ENCODE results near the gene INAFM1.
A peak's percentile ranks its signal among the peaks of the same experiment; 100 is the strongest.

The INAFM1 gene

DNA sequence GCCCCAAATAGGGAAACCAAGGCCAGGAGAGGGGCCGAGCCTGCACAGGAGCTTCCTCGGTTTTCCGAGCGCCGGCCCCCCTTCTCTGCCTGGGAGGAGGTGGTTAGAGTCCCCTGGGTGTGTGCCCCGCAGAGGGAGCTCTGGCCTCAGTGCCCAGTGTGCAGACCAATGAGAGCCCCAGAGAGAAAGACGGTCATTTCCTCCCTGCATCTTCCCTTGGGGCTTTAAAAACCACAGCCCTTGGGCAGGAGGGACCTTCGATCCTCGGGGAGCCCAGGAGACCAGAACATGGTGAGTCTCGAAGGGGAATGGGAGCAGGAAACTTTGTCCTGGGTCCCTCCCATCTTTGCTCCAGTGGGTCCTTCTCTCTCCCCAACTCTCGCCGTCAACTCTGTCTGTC, 34.9 kb downstream of the INAFM1 start, which contains the start of gene C5AR1:
C5AR1 (plus strand) TSS at position 254 of the 400 bp plus-strand sequence; CDS start at position 289, 35 bp downstream.
- no peak for DNase-seq (ENCODE audit: low read depth in 3 of 3)

DNA sequence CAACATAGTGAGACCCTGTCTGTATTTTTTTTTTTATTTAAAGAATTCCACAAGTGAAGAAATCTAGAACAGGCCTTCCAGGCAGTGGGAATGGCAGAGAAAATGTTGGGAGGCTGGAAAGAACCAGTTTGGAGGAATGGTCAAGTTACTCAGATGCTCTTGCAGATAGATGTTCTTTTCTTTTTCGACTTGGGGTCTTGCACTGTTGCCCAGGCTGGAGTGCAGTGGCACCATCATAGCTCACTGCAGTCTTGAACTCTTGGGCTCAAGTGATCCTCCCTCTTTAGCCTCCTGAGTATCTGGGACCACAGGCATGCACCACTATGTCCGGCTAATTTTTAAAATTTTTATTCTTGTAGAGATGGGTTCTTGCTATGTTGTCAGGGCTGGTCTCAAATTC, 35.6 kb downstream of the INAFM1 start:
- DNase-seq (ENCODE audit: low read depth in 3 of 3), result no peak

GRCh38 chr19:47310819-47311218, 36.1 kb downstream of the INAFM1 start:
- DNase-seq (ENCODE audit: low read depth in 3 of 3), result no peak

DNA sequence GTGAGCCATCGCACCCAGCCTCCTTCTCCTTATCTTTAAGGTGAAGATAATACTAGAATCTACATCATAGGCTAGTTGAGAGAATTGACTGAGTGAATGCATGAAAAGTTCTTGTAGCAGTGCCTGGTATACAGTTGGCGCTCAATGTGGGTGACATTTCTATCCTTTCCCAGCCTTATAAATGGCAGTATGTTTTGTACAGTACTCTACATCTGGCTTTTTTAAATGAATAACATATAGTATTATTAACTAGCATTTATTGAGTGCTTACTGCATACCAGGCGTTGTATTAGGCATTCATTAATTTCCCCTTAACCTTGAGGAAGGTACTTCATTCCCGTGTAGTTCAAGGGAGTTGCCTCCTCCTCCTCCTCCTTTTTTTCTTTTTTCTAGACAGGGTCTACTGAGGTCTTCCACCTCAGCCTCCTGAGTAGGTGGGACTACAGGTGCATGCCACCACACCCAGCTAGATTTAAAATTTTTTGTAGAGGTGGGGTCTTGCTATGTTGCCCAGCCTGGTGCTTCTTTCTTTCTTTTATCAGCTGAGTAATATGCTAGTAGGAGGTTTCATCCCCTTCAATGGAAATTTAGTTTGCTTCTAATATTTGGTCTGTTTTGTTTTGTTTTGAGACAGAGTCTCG, 37.8 kb downstream of the INAFM1 start:
- DNase-seq (ENCODE audit: low read depth in 3 of 3), result no peak

- no peak for DNase-seq (ENCODE audit: low read depth in 3 of 3)
Measured at GRCh38 chr19:47313754-47314295, 39.1 kb downstream of the INAFM1 start.

DNA sequence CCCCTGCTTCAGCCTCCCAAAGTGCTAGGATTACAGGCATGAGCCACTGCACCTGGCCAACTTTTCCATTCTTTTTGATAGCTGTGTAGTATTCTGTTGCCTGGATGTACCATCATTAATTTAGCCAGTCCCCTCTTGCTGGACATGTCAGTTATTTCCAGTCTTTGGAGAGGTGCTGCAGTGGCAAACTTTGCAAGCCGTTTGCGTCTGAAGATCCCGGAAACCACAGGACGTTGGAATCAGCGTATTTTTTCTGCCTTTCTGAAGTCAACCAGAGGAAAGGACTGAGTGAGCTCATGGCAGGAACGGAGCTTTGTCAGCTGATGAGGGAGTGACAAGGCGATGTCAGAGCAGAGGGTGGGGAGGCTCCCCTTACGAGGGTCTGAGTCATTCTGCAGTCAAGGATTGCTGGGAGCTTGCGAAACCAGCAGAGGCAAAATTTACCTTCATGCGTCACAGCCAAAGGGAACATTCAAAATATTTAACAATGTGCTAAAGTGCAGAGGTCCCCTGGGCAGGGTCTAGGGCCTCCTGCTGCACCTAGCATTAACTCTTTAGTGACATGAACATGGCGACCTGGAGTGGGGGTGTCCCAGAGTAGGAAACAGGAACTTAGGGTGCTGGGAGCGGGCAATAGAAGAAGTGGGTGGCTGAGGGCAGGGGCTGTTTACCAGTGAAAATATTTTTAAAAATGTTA, 40.6 kb downstream of the INAFM1 start:
- peak in 1 of 3 experiments; percentile 7 for DNase-seq (ENCODE audit: low read depth in 3 of 3)

DNA sequence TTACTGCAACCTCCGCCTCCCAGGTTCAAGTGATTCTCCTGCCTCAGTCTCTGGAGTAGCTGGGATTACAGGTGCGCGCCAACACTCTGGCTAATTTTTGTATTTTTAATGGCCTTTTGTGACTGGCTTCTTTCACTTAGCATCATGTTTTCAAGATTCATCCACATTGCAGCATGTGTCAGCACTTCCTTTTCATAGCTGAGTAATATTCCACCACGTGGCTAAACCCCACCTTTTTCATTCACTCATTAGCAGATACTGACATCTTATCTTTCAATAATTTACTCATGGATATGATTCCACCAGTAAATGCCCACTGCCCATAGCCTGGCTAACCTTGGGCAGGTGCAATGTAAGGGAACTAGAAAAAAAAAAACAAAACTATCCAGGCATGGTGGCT, 41.8 kb downstream of the INAFM1 start:
- no peak for DNase-seq (ENCODE audit: low read depth in 3 of 3)

GRCh38 chr19:47319923-47320871, 45.5 kb downstream of the INAFM1 start:
- no peak for DNase-seq (ENCODE audit: low read depth in 3 of 3)

- DNase-seq (ENCODE audit: low read depth in 3 of 3), result no peak
Measured at GRCh38 chr19:47321630-47322029, 46.9 kb downstream of the INAFM1 start.

GRCh38 chr19:47322058-47322457, 47.4 kb downstream of the INAFM1 start:
- no peak for DNase-seq (ENCODE audit: low read depth in 3 of 3)

DNA sequence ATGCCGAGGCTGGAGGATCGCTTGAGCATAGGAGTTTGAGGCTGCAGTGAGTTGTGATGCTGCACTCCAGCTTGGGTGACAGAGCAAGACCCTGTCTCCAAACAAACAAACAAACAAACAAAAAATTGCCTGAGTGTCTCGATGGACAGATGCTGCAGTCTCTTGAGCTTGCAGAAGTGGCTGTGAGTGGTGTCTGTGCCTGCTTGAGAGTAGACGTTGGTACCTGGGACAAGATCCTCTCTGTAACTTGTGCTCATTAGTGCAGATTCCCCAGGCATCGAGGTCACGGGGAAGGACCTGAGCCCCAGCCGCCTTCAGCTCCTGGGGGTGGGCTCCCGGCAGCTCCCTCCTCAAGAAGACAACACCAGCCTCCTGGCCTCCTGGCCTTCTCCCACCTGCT, 48.7 kb downstream of the INAFM1 start:
- DNase-seq (ENCODE audit: low read depth in 3 of 3), result no peak

GRCh38 chr19:47323872-47324271, 49.2 kb downstream of the INAFM1 start:
- no peak for DNase-seq (ENCODE audit: low read depth in 3 of 3)

DNA sequence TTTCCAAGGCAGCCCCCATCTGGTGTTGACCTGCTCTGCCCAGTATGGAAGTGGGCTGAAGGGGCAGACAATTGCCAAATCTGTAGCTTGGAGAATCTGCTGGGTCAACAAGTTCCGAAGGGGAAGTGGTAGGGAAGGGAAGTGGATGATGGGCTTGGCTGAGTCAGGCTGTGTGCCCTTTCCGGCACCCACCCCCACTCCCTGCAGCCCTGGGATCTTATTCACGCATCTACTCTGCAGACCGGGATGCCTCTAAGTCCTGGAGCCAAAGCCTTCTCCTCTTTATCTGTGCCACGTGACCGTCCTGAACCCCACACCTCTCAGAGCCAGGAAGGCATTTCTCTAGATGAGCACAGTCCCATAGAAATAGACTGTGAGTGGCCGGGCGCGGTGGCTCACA, 49.8 kb downstream of the INAFM1 start:
- DNase-seq (ENCODE audit: low read depth in 3 of 3), result no peak

Data from stimulated activated CD4-positive, alpha-beta T cell treated with anti-CD3 and anti-CD28 coated beads, TNF-alpha, amount 100 ng/mL, for 4 hours (primary cell).